HL-60 (cell line): ENCODE measurements around the gene COL11A2.

Experiments
- DNase-seq, 2 experiments: peaks; one replicate each; pipeline ENCODE4 v3.0.0-alpha.2; 2010 to 2020; ENCODE audit warnings: low read depth in 1 of 2, low spot score in 1 of 2
- H3K27ac ChIP-seq: fragments of 250-450 bp; sonication (Bioruptor Pico); replicated peaks from 2 replicates; pipeline ENCODE4 v1.5.1; 2020; ENCODE audit warnings: mild to moderate bottlenecking, moderate library complexity
- H3K27me3 ChIP-seq: fragments of 250-450 bp; sonication (Bioruptor Pico); 2 replicates; pipeline ENCODE4 v1.5.1; 2021; ENCODE audit warnings: mild to moderate bottlenecking, moderate library complexity; ENCODE audit not compliant: insufficient read depth, poor library complexity, severe bottlenecking
- H3K4me3 ChIP-seq: replicated peaks from 2 replicates; pipeline ENCODE4 v1.5.1; 2011; ENCODE audit warnings: mild to moderate bottlenecking, control low read depth, low read length; ENCODE audit not compliant: insufficient read depth
- CTCF ChIP-seq: IDR thresholded peaks from one replicate; pipeline ENCODE4 v1.5.1; 2011; ENCODE audit warnings: low read length, control low read depth, inconsistent platforms; ENCODE audit not compliant: insufficient read depth
- GABPA ChIP-seq: IDR thresholded peaks from 2 replicates; pipeline ENCODE4 v1.6.1; 2012; ENCODE audit warnings: low read depth
- POLR2AphosphoS5 ChIP-seq: IDR thresholded peaks from 2 replicates; pipeline ENCODE4 v1.6.1; 2012; ENCODE audit warnings: low read depth
- REST ChIP-seq: IDR thresholded peaks from 2 replicates; pipeline ENCODE4 v1.6.1; 2012; ENCODE audit warnings: low read depth; ENCODE audit not compliant: insufficient replicate concordance
- SPI1 ChIP-seq: IDR thresholded peaks from 2 replicates; pipeline ENCODE4 v1.6.1; 2012; ENCODE audit warnings: low read depth, mild to moderate bottlenecking, borderline replicate concordance

The COL11A2 gene

GRCh38 chr6:33191383-33192104, 723 bp downstream of the COL11A2 start:
- no peak for TF ChIP-seq SPI1
- TF ChIP-seq CTCF: no peak
- TF ChIP-seq REST: no peak
- TF ChIP-seq POLR2AphosphoS5: no peak
- TF ChIP-seq GABPA: no peak
- Histone ChIP-seq H3K27me3 (peaks cover 19% of the 10 kb centered on the region), H3K27ac (no peak overlapping the region), H3K4me3 (no peak overlapping the region)
- DNase-seq: no peak

- TF ChIP-seq POLR2AphosphoS5: no peak
- no peak for TF ChIP-seq SPI1
- TF ChIP-seq GABPA: no peak
- no peak for TF ChIP-seq REST
- no peak for TF ChIP-seq CTCF
- peaks cover 19% of the 10 kb centered on the region for H3K27me3 ChIP-seq
These were observed 1.7 kb downstream of the COL11A2 start for GRCh38 chr6:33190504-33191107.

GRCh38 chr6:33189625-33190448, 2.4 kb downstream of the COL11A2 start:
- Histone ChIP-seq H3K27me3 (peaks cover 19% of the 10 kb centered on the region), H3K27ac (no peak overlapping the region), H3K4me3 (no peak overlapping the region)
- no peak for DNase-seq
- no peak for TF ChIP-seq REST
- TF ChIP-seq POLR2AphosphoS5: no peak
- TF ChIP-seq SPI1: no peak
- no peak for TF ChIP-seq GABPA
- TF ChIP-seq CTCF: no peak

More at GRCh38 chr6:33190504-33191107, 1.7 kb downstream of the COL11A2 start:
- no peak for DNase-seq
- H3K4me3 ChIP-seq: no peak overlapping the region
- H3K27ac ChIP-seq: no peak overlapping the region
